Measurements from ENCODE around the gene ATP13A4. TPM values are rescaled to one million over a fixed set of nuclear protein-coding genes. Genes with fewer than 3 reads are reported as not detected.
A peak's percentile ranks its signal among the peaks of the same experiment; 100 is the strongest.
"Not testable (repeated sequence)": the region's sequence is repeated elsewhere in the genome, so short reads cannot be mapped to it uniquely, and the experiment has no call there.

The ATP13A4 gene
- total RNA-seq, 1 experiment from 2014 or later = not detected

- in situ Hi-C loops (cut with HindIII; ENCODE audit: low pct_unique_long_range_greater_than_20kb, low sequenced_read_pairs) = no loop called here
- DNase-seq (ENCODE audit: low read depth) = peak; percentile 58
Measured at GRCh38 chr3:193572426-193572908, 17.8 kb upstream of the ATP13A4 start.

GRCh38 chr3:193569119-193569518 lies 14.4 kb upstream of the ATP13A4 start:
- DNase-seq (ENCODE audit: low read depth) = no peak
- in situ Hi-C loops (cut with HindIII; ENCODE audit: low pct_unique_long_range_greater_than_20kb, low sequenced_read_pairs) = no loop called here

GRCh38 chr3:193564012-193564411 lies 9.3 kb upstream of the ATP13A4 start:
- no peak for DNase-seq (ENCODE audit: low read depth)
- in situ Hi-C loops (cut with HindIII; ENCODE audit: low pct_unique_long_range_greater_than_20kb, low sequenced_read_pairs) = no loop called here

GRCh38 chr3:193563426-193563825 lies 8.7 kb upstream of the ATP13A4 start:
- DNase-seq (ENCODE audit: low read depth) = no peak
- in situ Hi-C loops (cut with HindIII; ENCODE audit: low pct_unique_long_range_greater_than_20kb, low sequenced_read_pairs) = no loop called here

GRCh38 chr3:193560870-193561269 lies 6.2 kb upstream of the ATP13A4 start:
- in situ Hi-C loops (cut with HindIII; ENCODE audit: low pct_unique_long_range_greater_than_20kb, low sequenced_read_pairs) = no loop called here
- no peak for DNase-seq (ENCODE audit: low read depth)

GRCh38 chr3:193560091-193560490 lies 5.4 kb upstream of the ATP13A4 start:
- DNase-seq (ENCODE audit: low read depth) = no peak
- in situ Hi-C loops (cut with HindIII; ENCODE audit: low pct_unique_long_range_greater_than_20kb, low sequenced_read_pairs) = no loop called here

- DNase-seq (ENCODE audit: low read depth) = no peak
- in situ Hi-C loops (cut with HindIII; ENCODE audit: low pct_unique_long_range_greater_than_20kb, low sequenced_read_pairs) = no loop called here
Measured at GRCh38 chr3:193559100-193559499, 4.4 kb upstream of the ATP13A4 start.

GRCh38 chr3:193556841-193557240 lies 2.1 kb upstream of the ATP13A4 start:
- in situ Hi-C loops (cut with HindIII; ENCODE audit: low pct_unique_long_range_greater_than_20kb, low sequenced_read_pairs) = no loop called here
- no peak for DNase-seq (ENCODE audit: low read depth)

- DNase-seq (ENCODE audit: low read depth) = no peak
- in situ Hi-C loops (cut with HindIII; ENCODE audit: low pct_unique_long_range_greater_than_20kb, low sequenced_read_pairs) = no loop called here
Measured at GRCh38 chr3:193553586-193553985, 1.1 kb downstream of the ATP13A4 start.

GRCh38 chr3:193552923-193553322 lies 1.8 kb downstream of the ATP13A4 start:
- in situ Hi-C loops (cut with HindIII; ENCODE audit: low pct_unique_long_range_greater_than_20kb, low sequenced_read_pairs) = no loop called here
- no peak for DNase-seq (ENCODE audit: low read depth)

- no peak for DNase-seq (ENCODE audit: low read depth)
- in situ Hi-C loops (cut with HindIII; ENCODE audit: low pct_unique_long_range_greater_than_20kb, low sequenced_read_pairs) = no loop called here
Measured at GRCh38 chr3:193548406-193548805, 6.3 kb downstream of the ATP13A4 start.

GRCh38 chr3:193546129-193546528 lies 8.6 kb downstream of the ATP13A4 start:
- in situ Hi-C loops (cut with HindIII; ENCODE audit: low pct_unique_long_range_greater_than_20kb, low sequenced_read_pairs) = no loop called here
- DNase-seq (ENCODE audit: low read depth) = no peak

GRCh38 chr3:193545304-193545703 lies 9.4 kb downstream of the ATP13A4 start:
- in situ Hi-C loops (cut with HindIII; ENCODE audit: low pct_unique_long_range_greater_than_20kb, low sequenced_read_pairs) = no loop called here
- DNase-seq (ENCODE audit: low read depth) = no peak

GRCh38 chr3:193544289-193544688 lies 10.4 kb downstream of the ATP13A4 start:
- DNase-seq (ENCODE audit: low read depth) = no peak
- in situ Hi-C loops (cut with HindIII; ENCODE audit: low pct_unique_long_range_greater_than_20kb, low sequenced_read_pairs) = no loop called here

- no peak for DNase-seq (ENCODE audit: low read depth)
- in situ Hi-C loops (cut with HindIII; ENCODE audit: low pct_unique_long_range_greater_than_20kb, low sequenced_read_pairs) = no loop called here
Measured at GRCh38 chr3:193530231-193531165, 24.2 kb downstream of the ATP13A4 start.

- DNase-seq (ENCODE audit: low read depth); in situ Hi-C loops (cut with HindIII; ENCODE audit: low pct_unique_long_range_greater_than_20kb, low sequenced_read_pairs): not testable (repeated sequence)
Measured at GRCh38 chr3:193526085-193526484, 28.6 kb downstream of the ATP13A4 start.

- in situ Hi-C loops (cut with HindIII; ENCODE audit: low pct_unique_long_range_greater_than_20kb, low sequenced_read_pairs) = no loop called here
- DNase-seq (ENCODE audit: low read depth) = no peak
Measured at GRCh38 chr3:193522473-193522872, 32.2 kb downstream of the ATP13A4 start.

GRCh38 chr3:193520738-193521137 lies 34.0 kb downstream of the ATP13A4 start:
- DNase-seq (ENCODE audit: low read depth) = no peak

GRCh38 chr3:193515966-193516365 lies 38.7 kb downstream of the ATP13A4 start:
- no peak for DNase-seq (ENCODE audit: low read depth)
- in situ Hi-C loops (cut with HindIII; ENCODE audit: low pct_unique_long_range_greater_than_20kb, low sequenced_read_pairs) = no loop called here

More at GRCh38 chr3:193520738-193521137, 34.0 kb downstream of the ATP13A4 start:
- in situ Hi-C loops (cut with HindIII; ENCODE audit: low pct_unique_long_range_greater_than_20kb, low sequenced_read_pairs) = no loop called here

GRCh38 chr3:193510154-193510553 lies 44.5 kb downstream of the ATP13A4 start:
- no peak for DNase-seq (ENCODE audit: low read depth)
- in situ Hi-C loops (cut with HindIII; ENCODE audit: low pct_unique_long_range_greater_than_20kb, low sequenced_read_pairs) = no loop called here

Data from Caki2 (cell line).